Activated T-helper 17 cell treated with anti-CD3 and anti-CD28 coated beads, Interleukin-2, amount 50 U/mL, for 72 hours (primary cell): Measurements from ENCODE around the gene RP9. TPM values are rescaled to one million over a fixed set of nuclear protein-coding genes. Genes with fewer than 3 reads are reported as not detected.

ENCODE experiments used
- ATAC-seq: fragments of 150-1000 bp; cut with Tn5 transposase; replicated peaks from 2 replicates; pipeline ENCODE4 v1.10.0; 2021; ENCODE audit warnings: mild to moderate bottlenecking, moderate library complexity
- H3K27ac Mint-ChIP-seq: one replicate; pipeline ENCODE4 v1.8.0; 2022; ENCODE audit warnings: mixed read lengths
- H3K27me3 Mint-ChIP-seq: one replicate; pipeline ENCODE4 v1.8.0; 2022; ENCODE audit warnings: mixed read lengths
- H3K36me3 Mint-ChIP-seq: one replicate; pipeline ENCODE4 v1.8.0; 2022; ENCODE audit warnings: low read depth, mild to moderate bottlenecking, mixed read lengths
- H3K4me1 Mint-ChIP-seq: one replicate; pipeline ENCODE4 v1.8.0; 2022; ENCODE audit warnings: mixed read lengths
- H3K4me3 Mint-ChIP-seq: one replicate; pipeline ENCODE4 v1.8.0; 2022; ENCODE audit warnings: mild to moderate bottlenecking, mixed read lengths
- H3K9me3 Mint-ChIP-seq: one replicate; pipeline ENCODE4 v1.8.0; 2022; ENCODE audit warnings: mixed read lengths
- total RNA-seq, 2 donors: library from RNA; stranded (reverse); gene quantifications; one replicate each; pipeline ENCODE4 v1.2.3, GENCODE V29; 2022

RP9 gene
- total RNA-seq, 2 donors from 2014 or later: 5.2 to 11.2 TPM

DNA sequence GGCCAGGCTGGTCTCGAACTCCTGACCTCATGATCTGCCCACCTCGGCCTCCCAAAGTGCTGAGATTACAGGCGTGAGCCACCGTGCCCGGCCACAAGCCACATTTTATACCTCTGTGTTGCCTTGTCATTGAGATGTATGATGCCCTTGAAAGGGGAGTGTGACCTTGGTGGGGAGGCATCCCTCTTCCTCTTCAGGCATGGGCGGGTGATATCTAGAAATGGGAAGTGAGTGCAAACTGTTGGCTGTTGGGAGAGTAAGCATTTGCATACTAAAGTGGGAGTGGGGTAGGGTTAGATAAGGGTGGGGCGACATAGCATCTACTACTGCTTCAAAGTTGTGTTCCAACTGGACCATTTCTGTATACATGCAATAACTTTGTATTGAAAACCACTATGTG, 20.1 kb downstream of the RP9 start:
- Mint-ChIP-seq H3K27ac (no peak overlapping the region), H3K9me3 (no peaks in the 10 kb centered on the region), H3K36me3 (peaks cover 16% of the 10 kb centered on the region), H3K4me1 (no peaks in the 10 kb centered on the region), H3K4me3 (no peak overlapping the region), H3K27me3 (no peaks in the 10 kb centered on the region)
- no peak for ATAC-seq

DNA sequence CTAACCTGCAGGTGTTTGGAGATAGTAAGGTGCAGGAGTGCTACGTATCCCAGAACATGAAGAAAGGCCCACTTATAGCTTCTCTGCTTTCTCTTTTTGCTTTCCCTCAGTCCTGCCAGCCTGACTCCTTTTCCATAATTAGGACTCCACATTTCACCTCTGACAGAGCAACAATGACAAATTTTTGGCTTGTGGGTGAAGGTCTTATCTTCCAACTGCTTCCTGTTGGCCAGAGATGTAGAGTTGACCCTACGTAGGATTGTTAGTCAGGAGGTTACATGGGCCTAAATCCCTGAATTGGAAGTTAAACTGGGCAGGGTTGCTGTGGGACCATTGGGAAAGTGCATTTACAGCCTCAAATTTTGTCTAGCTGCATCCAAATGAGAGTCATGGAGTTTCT, 21.3 kb downstream of the RP9 start:
- ATAC-seq: no peak
- Mint-ChIP-seq H3K4me3 (no peak overlapping the region), H3K27me3 (no peaks in the 10 kb centered on the region), H3K36me3 (peaks cover 4% of the 10 kb centered on the region), H3K9me3 (no peaks in the 10 kb centered on the region), H3K4me1 (no peaks in the 10 kb centered on the region), H3K27ac (no peak overlapping the region)

DNA sequence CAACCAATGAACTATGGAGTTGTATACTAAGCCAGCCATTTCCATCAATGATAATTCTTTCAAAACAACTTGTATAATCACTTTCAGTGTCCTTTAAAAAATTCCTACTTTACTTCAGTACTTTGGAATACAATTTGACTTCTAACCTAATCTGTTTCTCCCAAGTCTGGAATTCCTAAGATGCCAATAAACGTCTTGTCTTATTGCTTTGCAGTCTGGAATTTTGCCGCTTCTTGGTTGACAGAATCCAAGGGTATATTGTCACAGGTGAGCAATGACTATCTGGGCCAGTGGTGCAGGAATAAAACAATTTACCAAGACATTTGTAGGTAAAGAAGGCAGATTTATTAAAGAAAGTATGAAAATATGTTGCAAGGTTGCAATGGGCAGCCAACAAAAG, 21.8 kb downstream of the RP9 start:
- H3K4me3 Mint-ChIP-seq: no peak overlapping the region
- no peak for ATAC-seq
- no peaks in the 10 kb centered on the region for H3K27me3 Mint-ChIP-seq
- H3K36me3 Mint-ChIP-seq: no peaks in the 10 kb centered on the region
- no peaks in the 10 kb centered on the region for H3K9me3 Mint-ChIP-seq
- H3K4me1 Mint-ChIP-seq: no peaks in the 10 kb centered on the region
- H3K27ac Mint-ChIP-seq: no peak overlapping the region

DNA sequence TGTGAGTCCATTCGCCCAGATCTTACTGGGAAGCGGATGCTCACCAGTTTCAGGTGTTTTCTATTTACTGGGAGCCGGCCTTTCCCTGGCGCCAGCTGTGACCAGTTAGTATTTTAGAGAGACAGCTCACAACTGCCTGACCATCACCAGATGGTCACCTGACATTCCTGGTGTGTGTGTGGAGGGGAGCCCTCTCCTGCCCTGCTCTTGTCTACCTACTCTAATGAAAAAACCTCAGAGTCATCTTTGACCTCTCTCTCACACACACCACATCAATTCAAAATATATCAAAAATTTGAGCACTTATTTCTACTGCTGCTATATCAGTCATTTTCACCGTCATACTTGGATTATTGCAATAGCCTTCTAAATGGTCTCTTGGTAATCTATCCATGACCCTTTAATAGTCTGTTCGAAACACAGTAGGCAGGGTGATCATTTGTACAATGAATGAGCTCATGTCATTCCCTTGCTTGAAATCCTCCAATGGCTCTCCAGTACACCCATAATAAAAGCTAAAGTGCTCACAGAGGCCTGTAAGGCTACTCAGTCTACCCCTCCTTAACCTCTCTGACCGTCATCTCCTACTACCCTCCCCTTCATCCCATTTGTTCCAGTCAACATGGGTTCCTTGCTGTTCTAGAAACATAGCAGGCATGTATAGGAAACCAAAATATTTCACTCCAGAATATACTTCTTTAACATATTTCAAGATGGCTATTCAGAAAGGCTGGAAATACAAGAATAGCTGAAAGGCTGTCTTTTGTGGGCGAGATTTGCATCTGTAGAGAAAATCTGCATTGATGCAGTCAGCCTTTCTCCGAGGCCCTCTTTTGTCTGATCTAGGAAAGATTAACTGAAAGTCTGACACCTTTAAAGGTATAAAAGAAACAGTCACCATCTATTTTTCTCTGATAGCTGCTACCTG, 29.2 kb downstream of the RP9 start:
- H3K4me3 Mint-ChIP-seq: no peak overlapping the region
- H3K4me1 Mint-ChIP-seq: no peaks in the 10 kb centered on the region
- no peak for ATAC-seq
- no peaks in the 10 kb centered on the region for H3K9me3 Mint-ChIP-seq
- H3K36me3 Mint-ChIP-seq: no peaks in the 10 kb centered on the region
- no peak overlapping the region for H3K27ac Mint-ChIP-seq
- no peaks in the 10 kb centered on the region for H3K27me3 Mint-ChIP-seq

DNA sequence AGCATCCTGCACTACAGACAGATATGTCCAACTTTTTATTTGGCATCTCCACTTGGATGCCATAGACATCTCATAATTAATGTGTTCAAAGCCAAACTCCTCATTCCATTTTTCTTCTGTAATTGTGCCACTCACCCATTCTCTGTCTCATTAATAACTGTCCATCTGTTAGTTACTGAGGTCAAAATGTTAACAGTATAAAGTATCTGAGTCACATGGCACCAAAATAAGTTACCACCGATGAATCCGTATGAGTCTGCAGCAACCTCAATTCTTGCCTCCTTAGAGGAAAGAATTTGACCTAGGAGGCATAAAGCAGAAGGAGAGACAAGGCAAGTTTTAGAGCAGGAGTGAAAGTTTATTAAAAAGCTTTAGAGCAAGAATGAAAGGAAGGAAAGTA, 30.1 kb downstream of the RP9 start:
- Mint-ChIP-seq H3K27ac (no peak overlapping the region), H3K4me3 (no peak overlapping the region), H3K9me3 (no peaks in the 10 kb centered on the region), H3K27me3 (no peaks in the 10 kb centered on the region), H3K36me3 (no peaks in the 10 kb centered on the region), H3K4me1 (no peaks in the 10 kb centered on the region)
- no peak for ATAC-seq

DNA sequence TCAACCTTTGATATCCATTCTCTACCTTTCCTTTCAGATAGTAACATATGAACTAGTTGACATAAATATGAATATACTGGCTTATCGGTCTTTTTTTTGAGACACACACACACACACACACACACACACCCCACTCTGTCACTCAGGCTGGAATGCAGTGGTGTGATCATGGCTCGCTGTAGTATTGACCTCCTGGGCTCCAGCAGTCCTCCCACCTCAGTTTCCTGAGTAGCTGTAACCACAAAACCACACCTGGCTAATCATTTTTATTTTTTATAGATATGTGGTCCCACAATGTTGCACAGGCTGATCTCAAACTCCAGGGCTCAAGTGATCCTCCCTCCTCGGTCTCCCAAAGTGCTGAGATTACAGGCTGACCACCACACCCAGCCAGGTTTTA, 32.5 kb downstream of the RP9 start:
- Mint-ChIP-seq H3K4me3 (no peak overlapping the region), H3K9me3 (no peaks in the 10 kb centered on the region), H3K27ac (no peak overlapping the region), H3K4me1 (no peaks in the 10 kb centered on the region), H3K36me3 (no peaks in the 10 kb centered on the region), H3K27me3 (peaks cover 2% of the 10 kb centered on the region)
- ATAC-seq: peak; percentile 26

DNA sequence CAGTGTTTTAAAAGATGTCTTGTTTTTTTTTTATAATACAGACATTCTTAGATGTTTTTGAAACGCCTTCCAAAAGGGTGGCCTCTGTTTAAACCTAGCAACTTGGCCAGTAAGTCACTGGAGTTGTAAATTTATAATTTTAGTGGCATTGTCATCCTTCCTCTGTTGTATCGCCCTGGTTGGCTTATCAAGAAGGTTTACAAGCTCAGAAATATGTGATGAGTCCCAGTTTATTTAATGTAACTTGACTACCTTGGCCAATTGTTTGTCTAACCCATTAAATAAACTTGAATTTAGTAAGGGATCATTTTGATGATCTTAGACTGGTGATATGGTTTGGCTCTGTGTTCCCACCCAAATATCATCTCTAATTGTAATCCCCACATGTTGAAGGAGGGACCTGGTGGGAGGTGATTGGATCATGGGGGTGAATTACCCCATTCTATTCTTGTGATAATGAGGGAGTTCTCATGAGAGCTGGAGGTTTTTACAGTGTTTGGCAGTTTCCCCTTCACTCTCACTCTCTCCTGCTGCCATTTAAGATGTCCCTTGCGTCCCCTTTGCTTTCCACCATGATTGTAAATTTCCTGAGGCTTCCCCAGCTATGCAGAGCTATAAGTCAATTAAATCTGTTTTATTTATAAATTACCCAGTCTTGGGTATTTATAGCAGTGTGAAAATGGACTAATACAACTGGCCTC, 33.2 kb downstream of the RP9 start:
- no peaks in the 10 kb centered on the region for H3K9me3 Mint-ChIP-seq

DNA sequence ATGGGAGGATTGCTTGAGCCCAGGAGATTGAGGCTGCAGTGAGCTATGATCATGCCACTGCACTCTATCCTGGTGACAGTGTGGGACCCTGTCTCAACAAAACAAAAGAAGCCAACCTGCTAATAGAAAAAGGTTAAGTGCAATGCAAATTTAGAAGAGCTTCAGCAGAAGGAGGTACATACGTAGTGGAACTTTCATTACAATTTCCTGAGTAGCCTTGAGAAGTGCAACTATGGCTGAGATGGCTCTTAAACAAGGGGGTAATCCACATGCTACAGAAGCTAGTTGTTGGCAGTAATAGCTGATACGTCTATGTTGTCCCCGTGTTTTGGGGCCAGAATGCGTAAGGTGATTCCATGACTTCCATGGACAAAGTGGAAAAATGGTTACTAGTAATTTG, 36.0 kb downstream of the RP9 start:
- H3K36me3 Mint-ChIP-seq: no peaks in the 10 kb centered on the region
- H3K27ac Mint-ChIP-seq: no peak overlapping the region
- no peak overlapping the region for H3K4me3 Mint-ChIP-seq
- H3K27me3 Mint-ChIP-seq: peaks cover 7% of the 10 kb centered on the region
- no peaks in the 10 kb centered on the region for H3K4me1 Mint-ChIP-seq
- ATAC-seq: no peak
- H3K9me3 Mint-ChIP-seq: peaks cover 9% of the 10 kb centered on the region

More for the DNA sequence above, 33.2 kb downstream of the RP9 start:
- Mint-ChIP-seq H3K4me1 (no peaks in the 10 kb centered on the region), H3K4me3 (no peak overlapping the region), H3K27me3 (peaks cover 7% of the 10 kb centered on the region), H3K36me3 (no peaks in the 10 kb centered on the region), H3K27ac (no peak overlapping the region)
- no peak for ATAC-seq

DNA sequence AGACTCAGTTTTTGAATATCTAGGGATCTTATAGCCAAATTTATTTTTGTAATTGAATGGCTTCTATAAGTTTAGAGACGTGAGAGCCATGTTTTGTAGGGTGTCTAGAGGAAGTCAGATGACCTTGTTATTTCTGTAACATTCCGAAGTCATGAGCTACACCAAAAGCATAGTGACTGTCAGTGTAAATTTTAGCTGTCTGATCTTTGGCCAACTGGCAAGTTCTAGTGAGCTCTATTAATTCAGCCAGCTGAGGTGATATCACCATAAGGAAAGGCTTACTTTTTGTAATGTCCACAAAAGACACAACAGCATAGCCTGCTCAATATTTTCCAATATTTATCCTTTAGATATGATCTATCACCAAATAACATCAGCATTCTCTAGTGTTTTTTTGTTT, 36.7 kb downstream of the RP9 start:
- Mint-ChIP-seq H3K9me3 (peaks cover 9% of the 10 kb centered on the region), H3K27ac (no peak overlapping the region), H3K27me3 (peaks cover 7% of the 10 kb centered on the region), H3K4me3 (no peak overlapping the region), H3K36me3 (no peaks in the 10 kb centered on the region), H3K4me1 (no peaks in the 10 kb centered on the region)
- ATAC-seq: no peak

DNA sequence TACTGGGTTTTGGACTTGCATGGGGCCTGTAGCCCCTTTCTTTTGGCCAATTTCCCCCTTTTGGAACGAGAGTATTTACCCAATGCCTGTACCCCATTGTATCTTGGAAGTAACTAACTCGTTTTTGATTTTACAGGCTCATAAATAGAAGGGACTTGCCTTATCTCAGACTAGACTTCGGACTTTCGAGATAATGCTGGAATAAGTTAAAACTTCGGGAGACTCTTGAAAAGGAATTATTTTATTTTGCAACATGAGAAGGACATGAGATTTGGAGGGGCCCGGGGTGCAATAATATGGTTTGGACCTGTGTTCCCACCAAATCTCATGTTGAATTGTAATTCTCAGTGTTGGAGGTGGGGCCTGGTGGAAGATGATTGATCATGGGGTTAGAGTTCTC, 38.4 kb downstream of the RP9 start:
- H3K27me3 Mint-ChIP-seq: peaks cover 7% of the 10 kb centered on the region
- no peaks in the 10 kb centered on the region for H3K36me3 Mint-ChIP-seq
- peaks cover 9% of the 10 kb centered on the region for H3K9me3 Mint-ChIP-seq
- no peak for ATAC-seq
- no peak overlapping the region for H3K27ac Mint-ChIP-seq
- no peak overlapping the region for H3K4me3 Mint-ChIP-seq
- no peaks in the 10 kb centered on the region for H3K4me1 Mint-ChIP-seq

DNA sequence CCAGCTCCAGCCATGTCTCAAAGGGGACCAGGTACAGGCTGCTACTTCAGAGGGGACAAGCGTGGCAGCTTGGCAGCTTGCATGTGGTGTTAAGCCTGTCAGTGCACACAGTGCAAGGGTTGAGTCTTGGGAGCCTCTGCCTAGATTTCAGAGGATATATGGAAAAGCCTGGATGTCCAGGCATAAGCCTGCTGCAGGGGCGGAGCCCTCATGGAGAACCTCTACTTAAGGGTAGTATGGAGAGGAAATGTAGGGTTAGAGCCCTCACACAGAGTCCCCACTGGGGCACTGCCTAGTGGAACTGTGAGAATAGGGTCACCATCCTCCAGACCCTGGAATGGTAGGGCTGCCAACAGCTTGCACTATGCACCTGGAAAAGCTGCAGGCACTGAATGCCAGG, 38.9 kb downstream of the RP9 start:
- Mint-ChIP-seq H3K36me3 (no peaks in the 10 kb centered on the region), H3K27ac (no peak overlapping the region), H3K9me3 (peaks cover 9% of the 10 kb centered on the region), H3K4me3 (no peak overlapping the region), H3K27me3 (peaks cover 7% of the 10 kb centered on the region), H3K4me1 (no peaks in the 10 kb centered on the region)
- ATAC-seq: no peak

DNA sequence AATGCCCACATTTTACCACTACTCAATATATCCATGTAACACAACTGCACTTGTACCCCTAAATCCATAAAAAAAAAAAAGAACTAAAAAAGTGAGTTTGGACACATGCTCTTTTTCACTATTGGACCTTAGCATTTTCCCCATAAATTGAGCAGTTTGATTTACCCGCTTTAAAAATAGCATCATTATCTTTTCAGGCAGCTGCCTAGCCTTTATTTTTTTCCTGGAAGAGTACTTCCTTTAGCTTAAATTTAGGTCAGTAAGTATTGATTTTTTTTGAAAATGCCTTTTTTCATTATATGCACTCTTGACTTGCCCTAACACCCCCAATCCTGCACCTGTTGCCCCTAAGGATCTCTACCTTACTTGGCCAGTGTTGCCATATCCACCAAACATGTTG, 41.3 kb downstream of the RP9 start:
- Mint-ChIP-seq H3K36me3 (no peaks in the 10 kb centered on the region), H3K4me1 (no peaks in the 10 kb centered on the region), H3K9me3 (peaks cover 9% of the 10 kb centered on the region), H3K4me3 (no peak overlapping the region), H3K27me3 (peaks cover 7% of the 10 kb centered on the region), H3K27ac (no peak overlapping the region)
- ATAC-seq: no peak

DNA sequence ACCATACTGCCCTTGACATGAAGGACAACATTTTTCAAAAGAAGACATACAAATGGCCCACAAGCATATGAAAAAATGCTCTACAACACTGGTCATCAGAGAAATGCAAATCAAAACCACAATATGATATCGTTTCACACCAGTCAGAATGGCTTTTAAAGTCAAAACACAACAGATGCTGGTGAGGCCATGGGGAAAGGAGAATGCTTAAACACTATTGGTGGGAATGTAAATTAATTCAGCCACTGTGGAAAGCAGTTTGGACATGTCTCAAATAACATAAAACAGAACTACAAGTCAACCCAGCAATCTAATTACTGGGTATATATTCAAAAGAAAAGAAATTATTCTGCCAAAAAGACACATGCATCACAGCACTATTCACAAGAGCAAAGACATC, 42.4 kb downstream of the RP9 start:
- no peak overlapping the region for H3K4me3 Mint-ChIP-seq
- H3K27ac Mint-ChIP-seq: no peak overlapping the region
- H3K27me3 Mint-ChIP-seq: peaks cover 6% of the 10 kb centered on the region
- H3K36me3 Mint-ChIP-seq: no peaks in the 10 kb centered on the region
- peaks cover 9% of the 10 kb centered on the region for H3K9me3 Mint-ChIP-seq
- ATAC-seq: no peak
- H3K4me1 Mint-ChIP-seq: no peaks in the 10 kb centered on the region

DNA sequence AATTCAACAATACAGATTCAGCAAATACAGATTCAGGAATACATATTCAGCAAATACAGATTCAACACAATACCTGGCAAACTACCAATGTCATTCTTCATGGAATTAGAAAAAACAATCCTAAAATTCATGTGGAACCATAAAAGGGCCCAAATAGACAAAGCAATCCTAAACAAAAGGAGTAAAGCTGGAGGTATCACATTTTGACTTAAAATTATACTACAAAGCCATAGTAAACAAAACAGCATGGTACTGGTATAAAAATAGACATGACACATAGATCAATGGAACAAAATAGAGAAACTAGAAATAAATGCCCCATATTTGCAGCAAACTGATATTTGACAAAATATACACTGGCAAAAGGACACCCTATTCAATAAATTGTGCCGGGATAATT, 43.2 kb downstream of the RP9 start:
- no peaks in the 10 kb centered on the region for H3K4me1 Mint-ChIP-seq
- H3K4me3 Mint-ChIP-seq: no peak overlapping the region
- no peak for ATAC-seq
- H3K27ac Mint-ChIP-seq: no peak overlapping the region
- H3K36me3 Mint-ChIP-seq: peaks cover 1% of the 10 kb centered on the region
- no peaks in the 10 kb centered on the region for H3K27me3 Mint-ChIP-seq
- H3K9me3 Mint-ChIP-seq: peaks cover 9% of the 10 kb centered on the region

DNA sequence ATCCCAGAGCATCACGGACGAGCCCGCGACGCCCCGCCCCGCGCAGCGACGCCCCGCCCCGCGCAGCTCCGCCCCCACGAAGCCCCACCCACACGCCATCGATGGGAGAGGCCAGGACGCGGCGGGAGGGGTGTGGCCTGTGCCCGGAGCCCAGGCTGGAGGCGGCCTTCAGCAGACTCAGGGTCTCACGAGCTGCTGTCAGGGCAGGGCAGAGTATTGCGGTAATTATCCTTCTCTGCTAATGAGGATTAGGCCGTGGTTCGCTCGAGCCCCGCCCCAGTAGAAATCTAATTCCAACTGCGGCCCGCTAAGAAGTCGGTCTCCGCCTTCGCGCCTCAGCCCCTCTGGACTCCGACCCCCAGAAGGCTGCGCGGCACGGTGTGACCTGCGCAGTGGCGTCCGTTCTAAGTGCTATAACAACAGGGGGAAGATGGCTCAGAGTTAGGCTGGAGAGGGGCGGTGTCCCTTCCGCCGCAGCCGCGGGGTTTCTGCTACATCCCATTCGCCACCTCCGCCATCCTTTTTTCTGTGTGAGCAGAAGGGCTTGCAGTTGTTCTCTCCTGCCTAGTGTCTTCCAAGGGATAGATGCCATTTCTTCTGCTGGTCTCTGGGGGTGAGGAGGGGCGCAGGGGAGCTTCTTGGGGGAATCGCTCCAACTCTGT, 46.3 kb downstream of the RP9 start:
- H3K4me1 Mint-ChIP-seq: peaks cover 22% of the 10 kb centered on the region
- peak; percentile 92 for ATAC-seq
- H3K27ac Mint-ChIP-seq: peak overlapping the region; percentile 98
- H3K4me3 Mint-ChIP-seq: peak overlapping the region; percentile 99
- no peaks in the 10 kb centered on the region for H3K27me3 Mint-ChIP-seq
- peaks cover 24% of the 10 kb centered on the region for H3K36me3 Mint-ChIP-seq
- no peaks in the 10 kb centered on the region for H3K9me3 Mint-ChIP-seq
